ENCODE measurements around the gene SCN9A. TPM values are rescaled to one million over a fixed set of nuclear protein-coding genes. Genes with fewer than 3 reads are reported as not detected.

SCN9A gene
- total and polyA plus RNA-seq, 9 of the 15 experiments (the other 6 are each of a cell fraction or from before 2014, with no cell fraction given) = 1.4 to 22.8 (median 7.1) TPM

- TF ChIP-seq MGA (IDR thresholded peaks at IDR 0.05) = no peak
- no peak for TF ChIP-seq NFE2L1 (tag; IDR thresholded peaks at IDR 0.05; ENCODE audit: borderline replicate concordance, low read depth)
- TF ChIP-seq FOXK2 (conservative IDR thresholded peaks at IDR 0.05 in 1 of 2, IDR thresholded peaks at IDR 0.05 in 1 of 2; ENCODE audit: low read depth in 2 of 2) = no peak
- TF ChIP-seq REST (IDR thresholded peaks at IDR 0.05; ENCODE audit: borderline replicate concordance) = no peak
- TF ChIP-seq REST (CRISPR knock-in tag; IDR thresholded peaks at IDR 0.05; ENCODE audit: low read depth) = no peak
- TF ChIP-seq BDP1 (IDR thresholded peaks at IDR 0.05; ENCODE audit: insufficient read depth, insufficient read length) = no peak
- no peak for TF ChIP-seq NR0B1 (IDR thresholded peaks at IDR 0.05; ENCODE audit: partially characterized antibody)
These were observed 128.8 kb downstream of the SCN9A start (continued) for GRCh38 chr2:166246901-166247300.
